Measurements from ENCODE around the gene RUNX1. TPM values are rescaled to one million over a fixed set of nuclear protein-coding genes. Genes with fewer than 3 reads are reported as not detected.

RUNX1 gene
- total RNA-seq, 1 experiment from 2014 or later, result 0.52 TPM

- CTCF ChIA-PET, result no interaction called here
- H3K27ac ChIP-seq (ENCODE audit: low read depth, low read length, poor library complexity, severe bottlenecking), result no peak overlapping the region
- TF ChIP-seq CTCF (conservative IDR thresholded peaks at IDR 0.05; ENCODE audit: low read depth, low read length), result no peak
- TF ChIP-seq EZH2 (IDR thresholded peaks at IDR 0.05; ENCODE audit: borderline replicate concordance, low read depth, low read length, poor library complexity, severe bottlenecking), result no peak
Observed at GRCh38 chr21:35063428-35064172, 14.5 kb upstream of the RUNX1 start.

DNA sequence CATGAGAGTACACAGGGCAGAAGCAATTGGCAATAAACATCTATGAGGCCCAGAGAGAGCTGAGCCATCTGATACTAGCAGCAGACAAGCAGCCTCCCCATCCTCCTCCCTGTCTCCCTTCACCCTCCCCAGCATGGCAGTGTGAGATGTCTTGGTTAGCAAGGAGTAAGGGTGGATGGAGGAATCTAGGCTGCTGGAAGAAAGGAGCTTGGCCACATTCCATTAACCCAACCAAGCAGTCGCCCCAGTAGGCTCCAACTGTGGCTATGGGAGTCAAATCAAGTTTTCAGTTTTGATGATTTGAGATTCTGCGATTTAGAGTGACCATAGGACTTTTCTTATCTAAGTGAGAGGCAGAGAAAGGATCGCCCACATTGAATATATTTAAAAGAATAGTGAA is 12.9 kb upstream of the RUNX1 start:
- ChIA-PET CTCF (no interaction called here), POLR2A (ENCODE audit: low non-redundant PET) (interaction anchor here (0.5 kb wide), 1 partner anchor 173 kb away, joined by 3 read pairs; no protein-coding TSS in a partner anchor)
- no peak for TF ChIP-seq EZH2 (IDR thresholded peaks at IDR 0.05; ENCODE audit: borderline replicate concordance, low read depth, low read length, poor library complexity, severe bottlenecking)
- no peak for TF ChIP-seq CTCF (conservative IDR thresholded peaks at IDR 0.05; ENCODE audit: low read depth, low read length)
- DNase-seq (ENCODE audit: low spot score), result no peak
- Histone ChIP-seq H3K4me3 (ENCODE audit: low read depth, low read length, poor library complexity, severe bottlenecking) (no peak overlapping the region), H3K27ac (ENCODE audit: low read depth, low read length, poor library complexity, severe bottlenecking) (no peak overlapping the region), H3K9me3 (ENCODE audit: low read depth, low read length, poor library complexity, severe bottlenecking) (no peaks in the 10 kb centered on the region), H3K4me1 (ENCODE audit: insufficient read depth, low read length, poor library complexity, severe bottlenecking) (no peaks in the 10 kb centered on the region), H3K27me3 (replicated peaks; ENCODE audit: insufficient read depth, low read depth, low read length, poor library complexity) (peaks cover 3% of the 10 kb centered on the region), H3K36me3 (ENCODE audit: insufficient read depth, low read length, poor library complexity, severe bottlenecking) (no peaks in the 10 kb centered on the region)
- intact Hi-C loops (cut with micrococcal nuclease; ENCODE audit: unreplicated experiment), result no loop called here
- no TSS peak for BruUV-seq (replicated peaks)

More at GRCh38 chr21:35063428-35064172, 14.5 kb upstream of the RUNX1 start:
- DNase-seq (ENCODE audit: low spot score), result no peak
- no peaks in the 10 kb centered on the region for H3K4me1 ChIP-seq (ENCODE audit: insufficient read depth, low read length, poor library complexity, severe bottlenecking)
- intact Hi-C loops (cut with micrococcal nuclease; ENCODE audit: unreplicated experiment), result no loop called here
- H3K27me3 ChIP-seq (replicated peaks; ENCODE audit: insufficient read depth, low read depth, low read length, poor library complexity), result peaks cover 3% of the 10 kb centered on the region
- H3K36me3 ChIP-seq (ENCODE audit: insufficient read depth, low read length, poor library complexity, severe bottlenecking), result no peaks in the 10 kb centered on the region
- POLR2A ChIA-PET (ENCODE audit: low non-redundant PET), result no interaction called here
- H3K9me3 ChIP-seq (ENCODE audit: low read depth, low read length, poor library complexity, severe bottlenecking), result no peaks in the 10 kb centered on the region
- no peak overlapping the region for H3K4me3 ChIP-seq (ENCODE audit: low read depth, low read length, poor library complexity, severe bottlenecking)
- no TSS peak for BruUV-seq (replicated peaks)

DNA sequence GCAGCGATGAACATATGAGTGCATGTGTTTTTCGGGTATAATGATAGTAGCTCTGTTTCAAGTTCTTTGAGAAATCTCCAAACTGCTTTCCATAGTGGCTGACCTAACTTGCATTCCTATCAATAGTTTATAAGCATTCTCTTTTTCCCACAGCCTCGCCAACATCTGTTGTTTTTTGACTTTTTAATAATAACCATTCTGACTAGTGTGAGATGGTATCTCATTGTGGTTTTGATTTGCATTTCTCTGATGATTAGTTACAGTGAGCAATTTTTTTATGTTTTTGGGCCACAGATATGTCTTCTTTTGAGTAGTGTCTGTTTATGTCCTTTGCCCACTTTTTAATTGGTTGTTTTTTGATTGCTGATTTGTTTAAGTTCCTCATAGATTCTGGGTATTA is 10.6 kb upstream of the RUNX1 start:
- no TSS peak for BruUV-seq (replicated peaks)
- intact Hi-C loops (cut with micrococcal nuclease; ENCODE audit: unreplicated experiment), result no loop called here
- Histone ChIP-seq H3K4me3 (ENCODE audit: low read depth, low read length, poor library complexity, severe bottlenecking) (no peak overlapping the region), H3K27me3 (replicated peaks; ENCODE audit: insufficient read depth, low read depth, low read length, poor library complexity) (peaks cover 3% of the 10 kb centered on the region), H3K9me3 (ENCODE audit: low read depth, low read length, poor library complexity, severe bottlenecking) (no peaks in the 10 kb centered on the region), H3K36me3 (ENCODE audit: insufficient read depth, low read length, poor library complexity, severe bottlenecking) (no peaks in the 10 kb centered on the region), H3K27ac (ENCODE audit: low read depth, low read length, poor library complexity, severe bottlenecking) (no peak overlapping the region), H3K4me1 (ENCODE audit: insufficient read depth, low read length, poor library complexity, severe bottlenecking) (no peaks in the 10 kb centered on the region)
- DNase-seq (ENCODE audit: low spot score), result no peak
- TF ChIP-seq CTCF (conservative IDR thresholded peaks at IDR 0.05; ENCODE audit: low read depth, low read length), result no peak
- TF ChIP-seq EZH2 (IDR thresholded peaks at IDR 0.05; ENCODE audit: borderline replicate concordance, low read depth, low read length, poor library complexity, severe bottlenecking), result no peak
- ChIA-PET CTCF (no interaction called here), POLR2A (ENCODE audit: low non-redundant PET) (no interaction called here)

Measured in A673 (cell line).